ENCODE measurements around the gene RBM22.

Gene RBM22

DNA sequence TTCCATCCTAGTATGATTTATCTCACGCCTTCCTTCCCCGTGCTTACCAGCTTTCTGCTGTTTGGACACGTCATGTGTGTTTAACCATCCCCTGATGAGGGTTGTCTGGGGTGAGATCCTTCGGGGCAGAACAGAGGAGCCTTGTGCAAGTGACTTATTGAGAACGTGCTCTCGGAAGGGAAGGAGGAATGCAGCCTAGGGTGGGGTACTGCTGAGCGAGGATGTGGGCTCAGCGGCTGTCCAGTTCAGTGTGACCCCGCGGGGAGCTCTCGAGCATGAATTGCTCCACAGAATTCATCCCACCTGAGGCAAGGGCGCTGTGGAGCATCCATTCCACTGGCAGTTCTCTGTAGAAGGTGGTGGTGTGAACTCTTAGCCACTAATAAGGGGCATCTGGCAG is 35.8 kb downstream of the RBM22 start:
- no peak for DNase-seq (ENCODE audit: low read depth)
- no peak overlapping the region for H3K4me3 ChIP-seq (ENCODE audit: control insufficient read depth, low read depth, low read length)
- TF ChIP-seq, protein P1, sequence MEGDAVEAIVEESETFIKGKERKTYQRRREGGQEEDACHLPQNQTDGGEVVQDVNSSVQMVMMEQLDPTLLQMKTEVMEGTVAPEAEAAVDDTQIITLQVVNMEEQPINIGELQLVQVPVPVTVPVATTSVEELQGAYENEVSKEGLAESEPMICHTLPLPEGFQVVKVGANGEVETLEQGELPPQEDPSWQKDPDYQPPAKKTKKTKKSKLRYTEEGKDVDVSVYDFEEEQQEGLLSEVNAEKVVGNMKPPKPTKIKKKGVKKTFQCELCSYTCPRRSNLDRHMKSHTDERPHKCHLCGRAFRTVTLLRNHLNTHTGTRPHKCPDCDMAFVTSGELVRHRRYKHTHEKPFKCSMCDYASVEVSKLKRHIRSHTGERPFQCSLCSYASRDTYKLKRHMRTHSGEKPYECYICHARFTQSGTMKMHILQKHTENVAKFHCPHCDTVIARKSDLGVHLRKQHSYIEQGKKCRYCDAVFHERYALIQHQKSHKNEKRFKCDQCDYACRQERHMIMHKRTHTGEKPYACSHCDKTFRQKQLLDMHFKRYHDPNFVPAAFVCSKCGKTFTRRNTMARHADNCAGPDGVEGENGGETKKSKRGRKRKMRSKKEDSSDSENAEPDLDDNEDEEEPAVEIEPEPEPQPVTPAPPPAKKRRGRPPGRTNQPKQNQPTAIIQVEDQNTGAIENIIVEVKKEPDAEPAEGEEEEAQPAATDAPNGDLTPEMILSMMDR (conservative IDR thresholded peaks at IDR 0.05; ENCODE audit: control insufficient read depth, insufficient read depth, low read depth, low read length), result no peak

DNA sequence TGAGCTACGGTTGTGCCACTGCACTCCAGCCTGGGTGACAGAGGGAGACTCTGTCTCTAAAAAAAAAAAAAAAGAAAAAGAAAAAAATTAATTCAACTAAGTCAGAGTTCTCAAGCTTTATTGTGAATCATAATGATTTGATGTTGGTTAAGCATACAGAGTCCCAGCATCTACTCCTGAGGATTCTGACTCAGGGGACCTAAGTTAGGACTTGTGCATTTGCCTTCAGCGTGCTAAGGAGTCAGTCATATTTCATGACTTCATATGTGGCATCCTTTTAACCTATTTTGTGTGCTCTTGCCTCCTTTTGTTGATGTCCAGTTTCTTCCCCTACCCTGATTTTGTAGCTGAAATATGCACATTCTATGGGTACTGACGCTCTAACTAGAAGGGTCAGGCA is 36.9 kb downstream of the RBM22 start:
- TF ChIP-seq, protein P1 (conservative IDR thresholded peaks at IDR 0.05; ENCODE audit: control insufficient read depth, insufficient read depth, low read depth, low read length), result no peak
- no peak overlapping the region for H3K4me3 ChIP-seq (ENCODE audit: control insufficient read depth, low read depth, low read length)
- no peak for DNase-seq (ENCODE audit: low read depth)

DNA sequence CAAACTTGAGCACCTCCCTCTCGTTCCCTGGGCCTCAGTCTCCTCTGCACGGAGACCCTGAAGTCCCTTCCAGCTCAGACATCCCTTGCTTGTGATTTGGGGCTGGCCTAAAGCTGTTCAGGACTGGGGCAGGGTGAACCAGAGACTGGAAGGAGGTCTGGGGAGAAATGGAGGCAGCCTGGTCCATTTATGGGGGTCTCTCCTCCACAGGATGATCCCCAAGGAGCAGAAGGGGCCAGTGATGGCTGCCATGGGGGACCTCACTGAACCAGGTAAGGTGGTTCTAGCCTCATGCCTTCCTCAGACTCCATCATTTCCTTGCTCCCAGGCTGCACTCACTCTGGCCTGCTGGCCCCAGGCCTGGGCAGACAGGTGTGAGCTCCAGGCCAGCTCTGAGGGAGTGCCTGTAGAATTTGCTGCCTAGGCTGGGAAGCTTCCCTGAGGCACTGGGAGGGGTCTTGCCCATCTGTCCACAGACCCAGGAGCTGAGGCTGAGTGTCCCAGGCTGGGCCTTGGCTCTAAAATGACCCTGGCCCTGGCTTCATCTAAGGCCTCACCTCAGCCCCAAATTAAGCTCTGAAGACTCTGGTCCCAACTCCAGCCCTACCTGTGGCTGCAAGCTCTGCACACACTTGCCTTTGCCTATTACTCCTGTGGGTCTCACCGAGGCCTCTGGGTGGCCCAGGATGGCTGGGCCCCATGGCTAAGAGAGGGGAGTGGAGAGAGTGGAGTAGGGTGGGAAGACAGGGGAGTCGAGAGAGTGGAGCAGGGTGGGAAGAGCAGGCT is 37.9 kb downstream of the RBM22 start:
- TF ChIP-seq, protein P1 (conservative IDR thresholded peaks at IDR 0.05; ENCODE audit: control insufficient read depth, insufficient read depth, low read depth, low read length), result no peak
- H3K4me3 ChIP-seq (ENCODE audit: control insufficient read depth, low read depth, low read length), result no peak overlapping the region
- no peak for DNase-seq (ENCODE audit: low read depth)

- DNase-seq (ENCODE audit: low read depth), result no peak
- no peak overlapping the region for H3K4me3 ChIP-seq (ENCODE audit: control insufficient read depth, low read depth, low read length)
- TF ChIP-seq, protein P1 (conservative IDR thresholded peaks at IDR 0.05; ENCODE audit: control insufficient read depth, insufficient read depth, low read depth, low read length), result no peak
Measured at GRCh38 chr5:150661821-150662596, 38.9 kb downstream of the RBM22 start.

DNA sequence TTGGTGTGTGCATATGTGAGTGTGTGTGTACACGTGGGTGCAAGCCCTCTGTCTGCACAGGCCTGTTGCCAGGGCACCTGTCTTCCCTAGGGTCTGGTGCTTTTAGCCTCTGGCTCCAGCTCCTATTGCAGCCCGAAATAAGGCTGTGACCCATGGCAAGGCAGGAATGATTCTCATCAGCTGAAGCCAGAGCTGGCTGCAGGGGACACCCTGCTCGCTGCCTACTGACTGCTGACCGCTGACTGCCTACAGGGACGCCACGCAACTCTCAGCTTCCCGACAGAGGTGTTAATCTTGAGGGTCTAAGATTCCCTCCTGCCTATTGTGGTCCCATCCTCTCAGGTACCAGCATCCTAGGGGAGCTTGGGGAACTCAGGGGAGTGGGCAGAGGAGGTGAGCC is 39.8 kb downstream of the RBM22 start, which contains the start of gene MYOZ3:
Gene MYOZ3 (plus strand): TSS at position 166 of the 400 bp plus-strand sequence. CDS start 1,691 bp downstream, outside the sequence.
- TF ChIP-seq, protein P1 (conservative IDR thresholded peaks at IDR 0.05; ENCODE audit: control insufficient read depth, insufficient read depth, low read depth, low read length), result no peak
- no peak within 1 kb of the TSS for H3K4me3 ChIP-seq (ENCODE audit: control insufficient read depth, low read depth, low read length)
- no peak for DNase-seq (ENCODE audit: low read depth)

DNA sequence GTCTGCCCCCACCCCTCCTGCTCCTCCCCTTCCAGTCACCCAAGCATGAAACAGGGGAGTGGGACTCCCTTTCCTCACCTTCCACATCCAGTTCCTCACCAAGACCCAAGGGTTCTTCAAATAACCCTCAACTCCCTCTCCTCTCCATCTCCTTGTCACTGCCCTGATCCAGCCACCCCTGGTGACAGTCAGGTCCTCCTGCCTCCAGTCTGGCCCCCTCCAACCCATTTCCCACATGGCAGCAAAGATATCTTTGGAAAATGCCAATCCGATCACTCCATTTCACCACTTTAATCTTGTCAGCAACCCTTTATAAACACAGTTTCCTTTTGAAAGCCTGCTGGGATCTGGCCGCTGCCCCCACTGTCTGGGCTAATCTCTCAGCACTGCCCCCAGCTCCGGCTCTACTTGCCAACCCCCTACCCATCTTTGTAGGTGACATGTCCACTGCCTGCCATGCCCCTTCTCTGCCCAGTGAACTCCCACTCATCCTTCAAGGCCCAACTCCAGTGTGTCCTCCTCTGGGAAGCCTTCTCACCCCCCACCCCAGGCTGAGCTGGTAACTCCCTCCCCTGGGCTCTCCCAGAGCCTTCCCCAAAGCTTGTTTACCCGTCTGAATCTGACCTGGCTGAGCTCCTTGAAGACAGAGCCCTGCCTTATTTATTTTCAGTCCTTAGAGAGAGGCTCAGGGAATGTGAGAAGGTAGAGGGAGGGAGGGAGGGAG is 40.6 kb downstream of the RBM22 start:
- TF ChIP-seq, protein P1 (conservative IDR thresholded peaks at IDR 0.05; ENCODE audit: control insufficient read depth, insufficient read depth, low read depth, low read length), result no peak
- no peak overlapping the region for H3K4me3 ChIP-seq (ENCODE audit: control insufficient read depth, low read depth, low read length)
- no peak for DNase-seq (ENCODE audit: low read depth)
